IPS-18c (cell line): ENCODE measurements around the gene IP6K1.
A peak's percentile ranks its signal among the peaks of the same experiment; 100 is the strongest.
"Not testable (repeated sequence)": the region's sequence is repeated elsewhere in the genome, so short reads cannot be mapped to it uniquely, and the experiment has no call there.

Source experiments
- H3K4me3 ChIP-seq: 2 replicates; pipeline ENCODE4 v1.7.0; 2013; ENCODE audit warnings: low read depth, mild to moderate bottlenecking, low read length, moderate library complexity; ENCODE audit not compliant: insufficient read depth
- H3K9me3 ChIP-seq: one replicate; pipeline ENCODE4 v1.6.1; 2013; ENCODE audit warnings: mild to moderate bottlenecking, low read length, moderate library complexity; ENCODE audit not compliant: control insufficient read depth, insufficient read depth

The IP6K1 gene

DNA sequence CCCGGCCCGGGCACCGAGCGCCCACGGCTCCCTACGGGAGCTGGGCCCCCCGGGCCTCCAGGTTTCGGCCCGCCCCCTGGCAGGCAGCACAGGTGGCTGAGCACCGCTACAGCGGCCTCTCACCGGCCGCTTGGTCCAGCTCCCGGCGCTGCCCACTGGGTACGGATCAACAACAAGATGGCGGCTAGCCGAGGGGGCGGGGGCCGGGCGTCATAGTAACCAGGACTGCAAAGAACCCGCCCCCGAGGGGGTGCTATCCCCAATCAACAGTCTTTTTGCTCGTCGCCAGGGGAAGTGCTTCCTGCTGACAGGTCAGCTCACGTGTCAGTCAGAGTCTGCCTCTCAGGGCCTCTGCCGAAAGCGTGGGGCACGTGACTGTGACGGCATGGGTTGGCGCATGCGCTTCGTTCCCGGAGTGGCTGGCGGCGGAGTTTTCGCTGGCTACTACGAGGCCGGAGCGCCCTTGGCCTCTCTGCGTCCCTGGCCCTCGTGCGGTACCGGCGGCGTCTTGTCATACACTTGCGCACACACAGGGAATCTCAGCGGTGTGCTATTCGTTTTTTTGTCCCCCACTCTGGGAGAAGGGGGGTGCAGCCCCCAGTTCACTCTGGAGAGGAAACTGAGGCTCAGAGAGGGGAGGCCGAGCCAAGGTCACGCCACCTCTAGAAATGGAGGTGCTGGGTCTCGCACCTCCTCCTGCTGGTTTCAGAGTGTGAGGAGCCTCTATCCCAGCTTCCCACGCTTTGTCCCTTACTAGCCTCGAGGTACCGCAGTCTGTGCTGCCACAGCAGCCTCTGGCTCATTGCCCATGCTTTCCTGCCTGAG is at the start of gene IP6K1:
Gene IP6K1 (minus strand): TSS at position 186 of the 825 bp plus-strand sequence. CDS start 38,502 bp downstream, outside the sequence.
- peak within 1 kb of the TSS; percentile 93 for H3K4me3 ChIP-seq
- no peaks in the 10 kb centered on the region for H3K9me3 ChIP-seq

DNA sequence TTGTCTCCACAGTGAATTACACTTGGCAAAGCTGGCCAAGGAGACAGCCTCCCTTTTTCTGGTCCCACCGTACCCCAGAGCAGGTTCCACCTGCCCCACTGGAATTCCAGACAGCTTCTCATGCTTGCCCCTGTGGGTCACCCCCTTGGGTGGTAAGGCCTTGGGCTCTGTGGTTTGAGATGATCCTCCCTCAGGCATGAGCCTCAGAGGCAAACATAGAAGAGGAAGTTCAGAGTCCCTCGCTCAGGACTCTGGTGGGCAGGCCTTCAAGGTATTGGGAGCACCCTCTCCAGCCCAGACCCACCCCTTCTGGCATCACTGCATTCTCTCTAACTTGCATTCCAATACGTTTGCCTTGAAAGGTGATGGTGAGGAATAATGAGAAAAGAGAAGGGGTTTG is 45.0 kb upstream of the IP6K1 start:
- H3K4me3 ChIP-seq = no peak overlapping the region
- no peaks in the 10 kb centered on the region for H3K9me3 ChIP-seq

DNA sequence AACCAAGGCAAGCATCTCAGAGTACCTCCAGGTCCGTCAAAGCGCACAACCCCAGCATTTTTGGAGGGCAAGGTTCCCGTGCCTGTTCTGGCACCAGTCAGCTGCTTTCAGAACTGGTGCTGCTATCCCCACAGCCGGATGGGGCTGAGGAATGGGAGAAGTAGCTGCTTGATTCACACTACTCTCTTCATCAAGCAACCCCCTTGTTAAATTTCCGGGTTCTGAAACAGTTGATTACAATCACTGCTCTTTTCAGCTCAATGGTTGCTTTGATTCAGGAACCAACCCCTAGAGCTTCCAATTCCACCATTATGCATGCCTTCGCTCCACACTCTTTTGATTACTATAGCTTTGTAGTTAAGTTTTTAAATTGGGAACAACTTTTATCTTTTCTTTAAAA is 39.7 kb upstream of the IP6K1 start:
- H3K4me3 ChIP-seq = no peak overlapping the region
- no peaks in the 10 kb centered on the region for H3K9me3 ChIP-seq

DNA sequence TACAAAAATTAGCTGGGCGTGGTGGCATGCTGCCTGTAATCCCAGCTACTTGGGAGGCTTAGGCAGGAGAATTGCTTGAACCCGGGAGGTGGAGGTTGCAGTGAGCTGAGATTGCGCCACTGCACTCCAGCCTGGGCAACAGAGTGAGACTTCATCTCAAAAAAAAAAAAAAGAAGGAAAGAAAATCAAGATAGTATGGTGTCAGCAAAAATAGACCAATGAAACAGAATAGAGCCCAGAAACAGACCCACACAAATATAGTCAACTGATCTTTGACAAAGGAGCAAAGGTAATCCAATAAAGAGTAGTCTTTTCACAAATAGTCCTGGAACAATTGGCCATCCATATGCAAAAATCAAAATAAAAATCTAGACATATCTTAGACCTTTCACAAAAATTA is 36.8 kb upstream of the IP6K1 start:
- not testable (repeated sequence) for H3K4me3 ChIP-seq

DNA sequence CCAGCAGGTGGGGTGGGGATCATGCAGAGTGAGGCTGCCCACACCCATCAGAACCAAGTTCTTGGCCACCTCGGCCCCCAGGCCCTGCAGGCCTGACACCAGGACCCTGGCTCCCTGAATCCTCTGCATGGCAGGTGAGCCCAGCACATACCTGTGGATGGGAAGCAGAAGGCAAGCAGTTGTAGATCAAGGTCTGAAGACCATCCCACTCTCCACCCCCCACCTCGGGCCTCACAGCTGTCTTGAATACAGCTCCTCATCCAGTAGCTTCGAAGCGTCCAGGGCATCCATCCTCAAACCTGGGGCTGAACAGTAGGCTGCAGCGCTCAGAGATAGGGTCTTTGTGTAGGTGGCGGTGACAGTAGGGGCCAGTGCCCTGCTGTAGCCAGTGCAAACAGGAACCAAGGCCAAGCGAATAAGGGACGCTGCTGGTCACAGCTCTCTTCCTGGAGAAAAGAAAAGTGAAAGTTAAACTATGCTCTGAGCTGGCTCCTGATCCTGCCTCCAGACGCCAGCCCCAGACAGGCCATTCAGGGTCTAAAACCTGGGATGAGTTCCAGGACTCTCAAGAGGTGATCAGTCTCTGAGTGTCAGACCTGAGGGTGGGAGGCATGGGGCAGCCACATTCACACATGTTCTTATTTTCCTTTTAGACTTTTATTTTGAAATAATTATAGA is 27.3 kb upstream of the IP6K1 start, which contains the start of gene UBA7:
Gene UBA7 (minus strand): TSS at position 457 of the 678 bp plus-strand sequence. CDS start 166 bp downstream, at position 291.
- H3K9me3 ChIP-seq = no peaks in the 10 kb centered on the region
- no peak within 1 kb of the TSS for H3K4me3 ChIP-seq

More for the DNA sequence above, 36.8 kb upstream of the IP6K1 start:
- H3K9me3 ChIP-seq = not testable (repeated sequence)

DNA sequence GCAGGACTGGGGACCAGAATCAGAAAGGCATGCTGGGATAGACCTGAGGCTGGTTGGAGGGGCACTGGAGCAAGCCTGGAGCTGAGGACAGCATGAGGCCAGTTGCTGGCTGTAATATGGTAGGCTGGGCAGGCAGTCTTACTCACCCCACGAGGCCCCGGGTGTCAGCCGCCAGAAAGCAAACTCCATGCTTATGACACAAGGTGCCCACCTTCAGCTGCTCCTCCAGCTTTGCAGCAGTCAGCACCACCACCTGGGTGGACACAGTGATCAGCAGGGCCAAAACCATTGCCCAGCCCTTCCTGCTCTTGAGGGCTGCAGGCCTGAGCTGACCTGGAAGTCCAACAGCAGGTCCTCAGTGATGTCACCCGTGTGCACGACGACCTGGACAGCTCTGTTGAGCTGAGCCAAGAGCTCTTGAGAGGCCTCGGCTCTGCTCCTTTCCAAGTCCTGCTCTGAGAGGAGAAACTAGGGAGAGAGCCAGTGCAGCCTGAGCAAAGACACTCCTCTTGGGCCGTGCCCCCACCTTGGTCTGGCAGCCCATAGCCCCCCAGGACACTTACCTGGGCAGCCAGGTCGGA is 26.7 kb upstream of the IP6K1 start:
- no peak overlapping the region for H3K4me3 ChIP-seq
- H3K9me3 ChIP-seq = no peaks in the 10 kb centered on the region

DNA sequence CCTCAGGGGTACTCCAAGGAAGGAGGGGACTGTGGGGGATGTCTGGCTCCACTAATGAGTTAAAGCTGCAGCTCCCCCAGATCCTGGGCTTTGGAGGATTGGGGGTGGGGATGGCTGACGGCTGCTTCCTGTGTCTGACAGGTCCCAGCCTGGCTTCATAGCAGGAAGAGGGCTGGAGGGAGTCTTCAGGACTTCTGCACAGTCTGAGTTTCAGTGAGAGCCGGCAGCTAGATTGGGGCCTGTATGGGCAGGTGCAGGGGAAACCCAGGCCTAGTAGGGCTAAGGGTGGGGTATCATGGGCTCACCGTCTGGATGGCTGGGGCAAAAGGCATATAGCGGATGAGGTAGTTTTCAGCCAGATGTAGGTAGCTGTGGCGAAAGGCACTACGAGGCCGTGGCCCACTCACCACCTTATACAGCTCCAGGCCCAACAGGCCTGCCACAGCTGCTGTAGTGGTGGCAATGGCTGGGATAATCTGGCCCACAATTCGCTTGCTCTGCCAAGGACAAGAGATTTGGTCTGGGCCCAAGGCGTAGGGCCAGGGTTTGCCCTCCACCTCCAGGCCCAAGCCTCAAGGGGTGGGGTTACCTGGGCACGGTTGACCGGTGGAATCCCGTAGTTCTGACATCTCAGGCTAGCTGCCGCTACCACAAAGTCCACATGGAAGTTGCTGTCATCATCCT is 21.2 kb upstream of the IP6K1 start:
- H3K4me3 ChIP-seq = no peak overlapping the region

DNA sequence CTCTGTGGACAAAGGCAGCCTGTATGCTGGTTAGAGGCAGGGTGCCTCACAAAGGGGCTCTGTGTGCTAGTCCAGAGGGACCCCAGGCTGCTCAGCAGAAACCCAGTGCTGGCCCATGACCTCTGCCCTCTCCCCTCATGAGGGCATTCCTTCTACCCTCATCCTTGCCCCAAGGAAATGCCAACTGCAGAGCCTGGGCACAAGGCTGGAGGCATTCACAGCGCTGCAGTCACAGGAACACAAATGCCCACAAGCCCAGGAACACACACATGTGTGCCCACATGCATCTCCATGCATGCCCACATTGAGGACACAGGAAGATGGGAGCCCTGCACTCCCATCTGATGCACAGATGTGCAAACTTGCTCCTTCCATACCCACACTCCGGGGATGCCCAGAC is 20.5 kb upstream of the IP6K1 start:
- H3K9me3 ChIP-seq = no peaks in the 10 kb centered on the region
- H3K4me3 ChIP-seq = no peak overlapping the region

More for the DNA sequence above, 21.2 kb upstream of the IP6K1 start:
- H3K9me3 ChIP-seq = no peaks in the 10 kb centered on the region

DNA sequence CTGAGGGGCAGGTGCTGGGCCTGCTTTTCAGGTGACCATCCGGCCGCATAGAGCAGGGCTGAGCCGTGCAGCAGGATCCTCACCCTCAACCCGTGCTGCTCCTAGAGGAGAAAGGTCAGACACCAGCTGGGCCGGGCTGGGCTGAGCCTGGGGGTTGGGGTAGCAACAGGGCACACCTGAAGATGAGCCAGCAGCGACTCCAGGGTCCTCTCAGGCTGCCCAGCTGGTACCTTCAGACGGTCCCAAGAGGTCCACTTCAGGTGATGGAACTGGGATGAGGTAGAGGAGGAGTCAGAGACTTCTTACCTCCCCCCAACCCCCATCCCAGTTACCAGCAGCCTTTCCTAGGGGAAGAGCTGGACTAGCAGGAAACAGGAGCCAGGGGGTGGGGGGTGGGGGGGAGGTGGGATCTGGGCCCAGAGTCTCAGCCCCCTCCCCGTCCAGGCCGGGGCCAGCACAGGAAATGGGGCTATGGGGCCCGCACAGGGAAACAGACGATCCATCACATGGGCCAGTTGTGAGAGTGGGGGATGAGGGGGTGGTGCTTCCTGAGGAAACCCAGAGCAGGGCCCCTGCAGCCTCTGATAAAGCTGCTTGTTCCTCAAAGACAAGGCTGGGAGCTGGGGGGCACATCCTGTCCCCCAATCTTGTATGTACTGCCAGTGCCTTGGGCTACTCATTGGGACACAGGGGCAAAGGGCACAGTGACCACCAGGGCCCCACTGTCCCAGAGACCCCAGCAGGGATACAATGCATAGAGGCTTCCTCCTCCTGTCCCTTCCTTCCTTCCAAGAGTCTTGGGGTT is 19.8 kb upstream of the IP6K1 start:
- no peak overlapping the region; the same call in 1 of the 2 replicates for H3K4me3 ChIP-seq
- H3K9me3 ChIP-seq = no peaks in the 10 kb centered on the region

DNA sequence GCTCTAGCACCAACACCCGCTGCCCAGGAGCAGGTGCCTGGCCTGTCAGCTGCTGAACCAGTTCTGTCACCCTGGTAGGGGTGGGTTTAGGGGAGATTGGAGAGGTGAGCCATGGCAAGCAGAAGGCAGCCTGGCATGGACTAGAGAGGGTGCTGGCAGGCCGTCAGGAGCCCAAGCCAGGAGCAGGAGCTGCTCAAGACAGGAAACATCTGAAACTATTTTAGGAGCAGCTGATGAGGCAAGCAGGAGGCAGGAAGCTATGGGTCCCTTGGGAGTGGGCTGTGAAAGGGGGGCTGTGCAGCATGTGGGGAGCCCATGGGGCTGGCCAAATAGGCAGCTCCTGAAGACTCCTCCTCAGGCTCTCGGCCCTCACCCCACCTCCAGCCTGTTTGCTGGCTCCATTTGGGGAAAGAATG is 19.0 kb upstream of the IP6K1 start:
- no peak overlapping the region for H3K4me3 ChIP-seq

DNA sequence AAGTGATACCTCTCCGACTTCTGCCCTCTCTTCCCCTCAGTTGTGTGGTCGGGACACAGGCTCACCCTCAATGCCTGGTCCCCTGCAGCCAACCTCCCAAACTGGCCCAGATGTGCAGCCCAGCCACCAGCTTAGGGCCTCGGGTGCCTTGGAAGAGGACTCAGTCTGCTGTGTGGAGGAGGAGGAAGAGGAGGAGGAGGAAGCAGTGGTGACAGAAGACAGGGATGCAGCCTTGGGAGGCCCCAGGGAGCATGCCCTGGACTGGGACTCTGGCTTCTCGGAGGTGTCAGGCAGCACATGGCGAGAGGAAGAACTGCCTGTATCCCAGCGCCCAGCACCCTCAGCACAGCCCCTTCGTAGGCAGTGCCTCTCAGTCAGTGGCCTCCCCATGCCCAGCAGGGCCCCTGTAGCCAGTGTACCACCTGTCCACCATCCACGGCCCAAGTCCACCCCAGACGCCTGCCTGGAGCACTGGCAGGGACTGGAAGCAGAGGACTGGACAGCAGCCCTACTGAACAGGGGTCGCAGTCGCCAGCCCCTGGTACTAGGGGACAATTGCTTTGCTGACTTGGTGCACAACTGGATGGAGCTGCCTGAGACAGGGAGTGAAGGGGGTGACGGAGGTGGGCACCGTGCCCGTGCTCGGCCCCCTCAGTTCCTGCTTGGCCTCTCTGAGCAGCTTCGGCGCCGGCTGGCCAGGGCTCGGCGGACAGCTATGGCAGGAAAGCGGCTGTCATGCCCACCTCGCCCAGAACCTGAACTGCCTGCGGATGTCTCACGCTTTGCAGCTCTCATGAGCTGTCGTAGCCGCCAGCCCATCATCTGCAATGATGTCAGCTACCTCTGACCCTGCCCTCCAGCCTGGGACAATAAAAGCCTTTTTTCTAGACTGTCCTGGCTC is 18.0 kb upstream of the IP6K1 start:
- H3K4me3 ChIP-seq = peak overlapping the region; percentile 82; the same call in 1 of the 2 replicates
- no peaks in the 10 kb centered on the region for H3K9me3 ChIP-seq

More for the DNA sequence above, 19.0 kb upstream of the IP6K1 start:
- no peaks in the 10 kb centered on the region for H3K9me3 ChIP-seq

DNA sequence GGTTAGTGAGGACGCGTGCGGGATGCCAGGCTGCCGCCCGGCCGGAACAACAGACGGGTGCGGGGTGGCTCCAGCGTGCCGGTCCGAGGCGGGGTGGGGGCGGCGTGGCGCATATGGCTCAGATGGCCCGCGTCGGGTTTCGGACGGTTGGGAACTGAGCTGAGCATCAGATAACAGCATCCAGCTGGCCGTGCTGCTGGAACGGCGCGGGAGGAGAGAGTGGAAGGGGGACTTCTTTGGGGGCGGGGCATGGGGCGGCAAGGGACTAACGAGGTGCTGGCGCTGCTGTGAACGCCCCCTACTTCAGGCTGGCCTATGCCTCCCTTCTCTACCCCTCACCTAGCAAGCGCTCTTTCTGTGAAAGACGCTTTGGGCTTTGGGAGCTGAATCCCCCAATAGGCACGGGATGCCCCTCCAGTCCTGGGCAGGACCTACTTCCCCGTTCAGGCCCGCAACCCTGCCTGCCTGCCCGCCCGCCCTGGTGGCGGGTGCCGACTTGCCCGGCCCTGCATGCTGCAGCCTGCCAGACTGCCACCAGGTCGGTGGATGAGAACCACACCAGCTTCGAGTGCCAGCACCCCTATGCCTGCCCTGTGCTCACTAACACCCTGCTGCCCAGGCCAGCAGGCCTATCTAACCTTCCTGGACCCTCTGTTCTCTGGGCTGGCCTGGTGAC is 17.3 kb upstream of the IP6K1 start:
- Histone ChIP-seq H3K9me3 (no peaks in the 10 kb centered on the region), H3K4me3 (peak overlapping the region; percentile 82)

DNA sequence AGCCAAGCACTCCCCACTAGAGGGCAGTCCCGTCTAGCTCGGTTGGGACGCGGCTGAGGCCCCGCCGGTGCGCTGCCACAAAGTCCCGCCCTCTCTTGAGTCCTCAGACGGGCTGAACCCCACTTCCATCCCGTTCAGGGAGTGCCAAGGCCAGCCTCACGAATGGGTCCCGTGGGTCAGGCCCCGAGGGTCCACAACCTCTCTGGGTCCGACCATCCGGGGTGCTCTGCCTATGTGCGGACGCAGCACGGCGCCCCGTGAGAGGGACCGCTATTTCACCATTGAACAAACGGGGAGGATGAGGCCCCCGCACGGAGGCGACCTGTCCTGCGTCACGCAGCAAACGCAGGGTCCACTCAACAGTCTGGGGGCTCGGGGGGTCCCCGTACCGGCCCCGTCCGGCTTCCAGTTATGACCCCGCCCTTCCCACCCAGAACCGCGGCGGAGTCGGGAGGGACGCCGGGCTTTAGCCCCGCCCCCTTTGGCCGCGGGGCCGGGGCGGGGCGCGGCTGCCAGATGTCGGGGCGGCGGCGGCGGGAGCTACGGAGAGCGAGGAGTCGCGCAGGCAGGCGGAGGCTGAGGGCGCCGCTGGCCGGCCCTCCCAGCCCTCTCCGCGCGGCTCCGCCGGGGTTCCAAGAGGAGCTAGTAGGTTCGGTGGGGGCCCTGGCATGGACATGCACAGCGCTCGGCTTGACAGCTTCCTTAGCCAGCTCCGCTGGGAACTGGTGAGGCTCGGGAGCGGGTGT is 16.6 kb upstream of the IP6K1 start, which contains the start of gene INKA1:
Gene INKA1 (plus strand): TSS at position 543 of the 746 bp plus-strand sequence. CDS start 132 bp downstream, at position 675.
- Histone ChIP-seq H3K4me3 (peak within 1 kb of the TSS; percentile 82), H3K9me3 (no peaks in the 10 kb centered on the region)

DNA sequence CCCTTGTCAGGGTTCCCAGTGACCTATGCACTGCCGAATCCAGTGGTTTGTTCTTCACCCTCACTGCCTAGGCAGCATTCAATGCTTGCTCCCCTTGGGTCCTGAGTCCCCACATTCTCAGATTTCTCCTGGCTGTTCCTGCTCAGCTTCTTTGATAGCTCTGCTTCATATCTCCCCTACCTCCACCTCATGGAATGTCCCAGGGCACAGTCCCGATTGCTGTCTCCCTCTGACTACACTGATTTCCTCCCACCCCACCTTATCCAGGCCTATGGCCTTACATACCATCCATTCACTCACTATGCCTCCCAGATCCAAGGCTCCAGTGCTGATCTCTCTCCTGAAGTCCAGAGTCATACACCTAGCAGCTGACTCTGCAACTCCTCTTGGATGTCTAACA is 14.8 kb upstream of the IP6K1 start:
- H3K4me3 ChIP-seq = no peak overlapping the region
- no peaks in the 10 kb centered on the region for H3K9me3 ChIP-seq

DNA sequence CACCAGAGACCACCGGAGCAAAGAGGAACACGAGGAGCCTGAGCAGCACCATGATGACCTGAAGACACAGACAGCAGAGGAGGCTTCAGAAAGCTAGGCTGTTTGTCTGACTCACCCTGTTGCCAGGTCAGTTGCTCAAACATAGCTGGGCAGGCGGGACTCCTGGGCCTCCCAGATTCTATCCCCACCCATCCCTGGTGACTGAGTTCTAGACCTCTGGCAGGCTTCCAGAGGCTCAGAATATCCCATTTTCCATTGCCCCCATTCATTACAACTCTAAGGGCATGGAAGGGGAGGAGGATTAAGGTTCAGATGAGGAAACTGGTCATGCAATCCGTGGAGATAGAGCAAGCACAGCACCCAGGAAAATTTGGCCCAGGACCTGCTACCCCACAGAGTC is 13.4 kb upstream of the IP6K1 start, which contains the start of gene CDHR4:
Gene CDHR4 (minus strand): TSS at position 113 of the 400 bp plus-strand sequence. CDS start 61 bp downstream, at position 52.
- H3K9me3 ChIP-seq = no peaks in the 10 kb centered on the region

More for the DNA sequence above, 13.4 kb upstream of the IP6K1 start, which contains the start of gene CDHR4:
- H3K4me3 ChIP-seq = no peak within 1 kb of the TSS
